HG03457 (cell line): ENCODE results near the gene PRMT1.

Source experiments
- ATAC-seq: cut with Tn5 transposase; IDR thresholded peaks from one replicate; pipeline ENCODE4 v1.9.1; 2021; ENCODE audit warnings: moderate number of reproducible peaks; ENCODE audit not compliant: unreplicated experiment

Gene PRMT1

GRCh38 chr19:49651029-49651819 lies 25.8 kb upstream of the PRMT1 start:
- no peak for ATAC-seq

GRCh38 chr19:49651820-49652550 lies 25.1 kb upstream of the PRMT1 start:
- ATAC-seq: no peak

- no peak for ATAC-seq
Observed at GRCh38 chr19:49652551-49653465, 24.3 kb upstream of the PRMT1 start.

GRCh38 chr19:49653466-49653806 lies 23.6 kb upstream of the PRMT1 start:
- ATAC-seq: no peak

- ATAC-seq: no peak
Observed at GRCh38 chr19:49654581-49654980, 22.5 kb upstream of the PRMT1 start.

GRCh38 chr19:49655570-49656455 lies 21.3 kb upstream of the PRMT1 start:
- ATAC-seq: no peak

- ATAC-seq: no peak
Observed at GRCh38 chr19:49656456-49657109, 20.5 kb upstream of the PRMT1 start.

- no peak for ATAC-seq
Observed at GRCh38 chr19:49657493-49658138, 19.5 kb upstream of the PRMT1 start.

- ATAC-seq: no peak
Observed at GRCh38 chr19:49658139-49658517, 18.9 kb upstream of the PRMT1 start.

GRCh38 chr19:49658566-49659442 lies 18.3 kb upstream of the PRMT1 start:
- no peak for ATAC-seq

GRCh38 chr19:49660338-49660961 lies 16.6 kb upstream of the PRMT1 start:
- no peak for ATAC-seq

- ATAC-seq: no peak
Observed at GRCh38 chr19:49662011-49662410, 15.1 kb upstream of the PRMT1 start.

GRCh38 chr19:49663224-49663623 lies 13.8 kb upstream of the PRMT1 start:
- no peak for ATAC-seq

- peak; percentile 31 for ATAC-seq
Observed at GRCh38 chr19:49664171-49665035, 12.7 kb upstream of the PRMT1 start.

GRCh38 chr19:49665036-49665350 lies 12.1 kb upstream of the PRMT1 start:
- ATAC-seq: no peak

GRCh38 chr19:49665351-49666119 lies 11.5 kb upstream of the PRMT1 start, which contains the start of the genes BCL2L12 and IRF3:
Gene BCL2L12 (plus strand): TSS chr19:49665933. CDS start chr19:49666693, 760 bp downstream.
Gene IRF3 (minus strand): TSS chr19:49665857. CDS start chr19:49664838, 1,019 bp downstream.
- ATAC-seq: peak; percentile 59
